ENCODE measurements around the gene SMG6.

The SMG6 gene

DNA sequence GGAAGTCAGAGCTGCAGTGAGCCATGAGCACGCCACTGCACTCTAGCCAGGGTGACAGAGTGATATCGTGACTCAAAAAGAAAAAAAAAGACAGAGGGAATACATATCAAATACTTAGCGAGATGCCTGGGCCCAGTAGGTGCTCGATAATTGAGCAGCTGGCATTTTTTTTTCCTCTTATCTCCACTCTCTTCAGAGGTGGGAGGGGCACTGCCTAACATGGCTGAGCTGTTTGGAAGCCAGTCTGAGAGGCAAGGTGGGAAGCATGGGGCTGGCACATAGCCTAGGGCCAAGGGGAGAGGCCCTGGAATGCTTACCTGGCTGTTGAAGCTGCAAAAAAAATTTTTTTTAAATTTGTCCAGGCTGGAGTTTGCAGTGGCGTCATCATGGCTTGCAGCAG, 210.2 kb downstream of the SMG6 start:
- DNase-seq, result no peak

DNA sequence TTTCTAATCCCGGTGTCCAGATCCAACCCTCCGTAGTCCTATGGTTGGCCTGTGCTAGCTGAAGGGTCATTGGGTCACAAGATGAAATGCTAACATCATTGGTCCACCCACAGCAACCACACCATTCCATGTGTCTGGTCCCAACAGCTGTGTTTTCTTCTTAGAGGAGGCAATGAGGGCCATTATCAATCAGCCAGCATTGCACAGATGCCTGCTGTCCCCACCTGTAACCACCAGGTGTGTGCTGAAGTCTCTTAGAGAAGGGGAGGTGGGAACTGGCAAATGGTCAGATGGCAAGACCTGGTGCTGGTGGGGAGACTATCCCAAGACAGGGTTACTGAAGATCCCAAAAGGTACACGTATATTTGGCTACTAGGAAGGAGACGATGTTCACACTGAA, 211.3 kb downstream of the SMG6 start:
- DNase-seq, result no peak

DNA sequence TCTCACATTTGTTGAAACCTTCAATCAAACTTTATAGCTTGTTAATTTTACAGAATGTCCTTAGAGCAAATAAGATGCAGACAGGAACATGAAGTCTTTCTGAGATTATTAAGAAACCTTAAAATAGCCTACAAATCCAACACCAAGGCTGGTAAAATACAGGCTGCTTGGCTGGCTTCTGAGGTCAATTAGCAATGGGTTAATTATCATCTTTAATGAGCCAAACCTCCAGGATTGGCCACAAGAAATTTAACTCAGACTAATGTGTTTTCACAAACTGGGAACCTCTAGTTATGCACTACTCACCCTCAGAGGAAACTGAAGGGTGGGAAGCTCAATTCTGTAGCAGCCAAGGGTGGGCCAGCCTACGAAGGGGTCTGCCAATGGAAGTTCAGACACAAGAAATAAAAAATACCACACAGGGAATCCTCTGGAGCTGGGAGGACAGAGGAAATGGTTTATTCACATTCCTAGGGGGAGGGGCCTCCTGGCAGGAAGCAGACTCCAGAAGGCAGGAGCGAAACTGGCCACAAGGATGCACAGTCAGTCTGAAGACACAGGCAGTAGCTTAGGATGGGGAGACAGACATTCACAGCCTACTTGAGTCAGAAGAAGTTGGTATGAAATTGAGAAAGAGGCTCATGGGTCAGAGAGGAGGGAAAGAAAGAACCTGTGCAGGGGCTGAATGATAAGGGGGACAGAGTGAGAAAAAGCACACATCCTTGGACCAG, 212.6 kb downstream of the SMG6 start:
- DNase-seq, result no peak

DNA sequence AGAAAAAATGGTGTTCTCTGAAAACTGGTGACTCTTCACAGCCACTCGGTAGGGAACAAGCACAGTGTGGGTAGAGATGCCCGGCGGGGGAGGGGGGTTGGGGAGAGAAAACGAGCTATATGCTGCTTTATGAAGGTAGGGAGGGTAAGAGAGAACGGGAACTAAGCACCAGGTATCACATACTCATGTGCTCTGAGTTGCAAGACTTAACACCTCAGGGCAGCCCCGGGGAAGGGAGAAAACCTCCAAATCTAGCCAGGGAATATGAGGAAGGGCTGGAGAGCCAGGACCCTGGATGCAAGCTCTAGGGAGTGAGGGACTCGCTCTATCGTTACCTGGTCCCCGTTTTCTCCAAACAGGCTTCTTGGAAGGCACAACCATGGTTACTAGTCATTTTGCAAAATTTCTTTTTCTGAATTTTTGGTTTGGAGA, 213.4 kb downstream of the SMG6 start:
- no peak for DNase-seq

DNA sequence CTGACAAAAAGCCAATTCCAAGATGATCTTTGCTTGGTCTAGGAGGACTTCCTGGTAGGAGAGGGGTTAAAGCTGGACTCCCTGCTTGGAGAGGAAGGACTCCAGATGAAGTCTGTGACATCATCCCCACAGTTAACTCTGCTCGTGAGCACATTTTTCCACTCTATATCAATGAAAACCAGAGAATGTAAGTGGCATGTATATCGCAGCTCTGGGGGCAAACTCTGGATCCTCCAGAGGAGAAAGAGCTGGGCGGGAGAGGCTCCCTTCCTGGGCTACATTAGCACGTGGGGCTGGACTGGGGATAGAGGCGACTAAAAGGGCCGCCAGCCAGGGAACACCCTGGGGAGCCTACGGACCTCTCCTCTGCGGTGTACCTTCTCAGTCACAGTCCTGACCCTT, 214.6 kb downstream of the SMG6 start:
- DNase-seq, result no peak

DNA sequence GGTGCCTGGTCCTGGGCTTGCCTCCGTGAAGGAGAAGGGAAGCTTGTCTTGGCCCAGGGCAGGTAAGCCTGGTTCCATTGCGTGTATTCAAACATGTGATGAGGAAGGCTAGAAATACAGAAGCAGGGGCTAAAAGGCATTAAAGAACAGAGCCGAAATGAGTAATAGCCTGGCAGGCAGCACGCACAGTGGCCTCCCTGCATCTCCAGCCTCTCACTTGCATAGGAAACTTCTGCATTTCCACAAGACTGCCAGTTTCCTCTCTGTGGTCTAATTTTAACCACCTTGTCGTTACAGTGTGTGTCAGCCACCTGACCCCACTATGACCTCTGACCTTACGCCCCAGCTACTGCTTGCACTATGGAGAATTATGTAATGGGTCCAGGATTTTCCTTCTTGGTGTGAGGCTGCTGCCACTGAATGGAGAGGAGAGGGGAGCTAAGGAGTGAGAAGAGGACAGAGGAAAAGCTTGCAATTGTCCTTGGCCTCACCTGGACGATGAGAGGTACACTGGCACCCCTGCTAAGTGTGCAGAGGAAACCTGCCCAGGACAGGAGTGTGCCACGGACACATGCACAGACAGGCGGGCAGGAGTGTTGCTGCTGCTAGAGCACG, 215.9 kb downstream of the SMG6 start:
- DNase-seq, result peak; percentile 55

DNA sequence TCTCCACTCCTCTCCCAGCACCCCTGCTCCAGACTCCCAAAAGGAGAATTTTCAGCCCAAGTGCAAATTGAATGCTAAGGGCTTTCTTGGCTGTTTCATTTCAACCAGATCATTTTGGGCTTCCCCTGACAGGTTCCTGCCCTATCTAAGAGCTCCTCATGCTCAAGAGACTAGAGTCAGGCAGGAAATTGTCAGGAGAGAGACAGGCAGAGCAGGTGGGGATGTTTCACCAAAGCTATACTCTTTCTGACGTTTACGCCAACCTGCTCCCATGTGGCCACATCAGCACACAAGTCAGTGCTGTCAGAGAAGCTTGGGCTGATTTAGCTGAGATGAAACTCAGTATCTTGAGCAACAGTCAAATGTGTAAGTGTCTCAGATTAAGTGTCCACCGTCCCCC, 217.3 kb downstream of the SMG6 start:
- no peak for DNase-seq

DNA sequence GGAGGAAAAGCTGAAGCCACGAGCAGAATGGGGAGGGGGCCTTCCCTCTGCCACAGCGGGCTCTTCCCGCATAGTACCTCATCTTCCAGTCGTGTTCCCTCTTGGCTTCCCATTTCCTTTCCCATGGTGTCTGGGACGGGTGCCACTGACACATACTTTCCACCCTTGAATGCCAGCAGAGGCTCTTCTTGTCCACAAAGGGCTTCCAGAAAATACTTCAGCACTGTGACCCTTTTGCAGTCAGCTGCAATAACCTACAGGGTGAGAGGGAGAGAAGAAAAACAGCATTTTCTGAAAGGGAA, 218.0 kb downstream of the SMG6 start:
- no peak for DNase-seq

DNA sequence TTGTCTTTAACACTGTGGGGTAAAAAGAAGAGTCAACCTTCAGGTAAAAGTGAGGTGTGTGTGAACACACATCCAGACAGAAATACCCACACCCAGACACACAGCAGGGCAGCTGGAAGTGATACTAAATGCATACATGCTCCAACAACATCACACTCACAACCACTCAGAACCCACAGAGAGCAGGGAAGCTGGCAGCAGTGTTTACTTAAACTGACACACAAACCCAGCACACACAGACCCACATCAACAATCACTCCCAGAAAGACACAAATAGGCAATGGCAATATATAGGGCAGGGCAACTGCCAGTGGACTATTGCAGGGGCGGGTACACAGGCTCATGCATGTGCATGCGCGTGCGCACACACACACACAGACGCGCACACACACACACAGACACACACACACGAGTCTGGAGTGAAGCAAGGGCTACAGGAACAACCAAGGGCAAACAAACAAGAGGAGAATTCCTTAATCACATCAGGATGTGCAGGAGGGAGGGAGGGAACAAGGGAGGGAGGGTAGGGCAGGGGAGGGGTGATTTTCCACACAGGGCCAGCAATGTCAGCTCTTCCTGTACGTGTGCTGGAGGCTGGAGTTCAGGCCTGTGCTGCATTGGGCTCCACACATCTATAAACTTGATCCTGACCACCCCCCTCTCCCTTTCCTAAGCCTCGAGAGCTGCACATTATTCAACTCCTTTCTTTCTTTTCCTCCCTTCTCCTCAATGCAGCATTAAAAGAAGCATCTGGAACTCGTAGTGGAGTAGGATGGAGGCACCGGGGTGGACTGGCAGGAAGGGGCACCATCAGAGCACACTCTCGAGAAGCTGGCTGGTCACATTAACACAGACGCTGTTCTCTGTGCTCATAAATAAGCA, 218.6 kb downstream of the SMG6 start:
- DNase-seq, result no peak

DNA sequence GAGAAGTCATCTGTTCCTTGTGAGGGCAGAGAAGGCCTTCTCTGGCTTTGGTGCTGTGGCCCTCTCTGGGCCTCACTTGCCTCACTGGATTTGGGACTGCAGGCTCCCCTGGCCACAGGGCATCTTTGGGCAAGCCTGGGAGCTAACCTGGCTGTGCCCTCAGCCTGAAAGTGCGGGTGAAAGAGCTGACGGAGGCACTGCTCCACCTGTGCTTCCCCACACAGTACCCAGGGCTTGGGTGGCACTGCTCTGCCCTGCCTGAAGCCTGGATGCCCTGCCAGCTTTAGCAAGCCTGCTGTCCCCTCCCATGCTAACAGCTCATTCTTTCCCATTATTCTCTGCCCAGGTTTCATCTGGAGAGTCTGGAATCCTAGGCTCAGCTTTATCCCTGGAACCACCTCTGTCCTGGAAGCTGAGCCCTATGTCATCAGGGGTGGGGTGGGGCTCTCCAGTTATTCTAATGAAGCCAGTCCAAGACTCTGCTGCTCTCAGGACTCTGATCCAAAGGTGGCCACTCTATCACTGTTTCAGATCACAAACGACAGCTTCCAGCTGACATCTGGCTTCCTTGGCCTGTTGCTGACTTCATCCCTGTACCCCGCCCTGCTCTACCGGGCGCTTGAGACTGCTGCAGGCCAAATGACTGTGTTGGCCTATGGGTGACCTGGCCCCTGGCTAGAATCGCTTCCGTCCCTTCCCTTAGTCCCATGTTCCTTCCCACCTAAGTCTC, 219.4 kb downstream of the SMG6 start:
- DNase-seq, result no peak

DNA sequence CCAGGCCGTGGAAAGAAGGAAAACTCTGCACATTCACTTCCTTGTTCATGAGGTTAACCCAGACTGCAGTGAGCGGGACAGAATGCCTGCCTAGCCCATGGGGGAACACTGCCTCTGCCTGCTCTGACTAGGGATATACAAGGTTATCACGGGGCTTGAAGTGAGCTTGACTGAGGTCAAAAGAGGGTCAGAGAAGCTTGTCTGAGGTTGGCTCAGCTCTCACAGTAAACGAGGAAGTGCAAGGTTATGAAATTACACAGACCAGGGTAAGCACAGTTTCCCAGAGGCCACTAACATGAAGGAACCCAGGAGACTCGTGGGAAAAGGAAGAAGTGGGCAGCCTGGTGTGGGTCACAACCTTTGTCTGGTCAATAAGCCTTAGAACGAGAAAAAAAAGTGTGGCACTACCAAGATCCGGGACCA, 220.0 kb downstream of the SMG6 start:
- peak; percentile 7 for DNase-seq

DNA sequence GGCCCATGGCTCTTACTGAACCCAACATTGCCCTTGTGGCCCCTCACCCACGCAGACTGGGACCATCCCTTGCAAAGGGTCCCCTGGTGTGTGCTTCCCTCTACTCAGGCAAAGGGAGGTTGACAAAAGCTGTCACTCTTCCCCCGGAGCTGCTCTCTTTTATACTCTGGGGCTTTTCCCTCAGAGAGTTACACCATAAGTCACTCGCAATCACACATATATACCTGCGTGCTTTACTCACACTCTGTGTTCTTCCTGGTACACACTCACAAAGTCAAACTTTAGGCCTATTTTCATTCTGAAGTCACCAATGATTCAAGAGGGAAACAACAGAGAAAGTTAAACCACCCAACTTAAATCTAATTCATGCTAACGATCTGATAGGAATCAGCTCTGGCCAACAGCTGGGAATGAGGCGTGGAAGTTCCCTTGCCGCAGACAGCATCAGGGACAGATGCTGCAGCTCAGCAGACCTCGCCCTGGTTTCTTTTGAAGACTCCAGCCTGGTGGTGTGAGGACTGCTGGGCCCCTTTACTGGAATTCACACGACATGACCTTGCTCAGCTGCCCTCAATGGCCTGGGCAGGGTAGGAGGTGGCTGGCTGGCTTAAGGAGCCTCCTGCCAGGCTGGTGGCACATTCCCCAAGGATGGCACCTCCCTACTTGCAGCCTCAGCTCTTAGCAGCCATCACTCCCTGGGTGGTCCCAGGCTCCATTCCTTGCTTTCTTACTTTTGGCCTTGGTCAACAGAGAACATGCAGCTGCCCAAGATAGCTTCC, 221.4 kb downstream of the SMG6 start:
- no peak for DNase-seq

DNA sequence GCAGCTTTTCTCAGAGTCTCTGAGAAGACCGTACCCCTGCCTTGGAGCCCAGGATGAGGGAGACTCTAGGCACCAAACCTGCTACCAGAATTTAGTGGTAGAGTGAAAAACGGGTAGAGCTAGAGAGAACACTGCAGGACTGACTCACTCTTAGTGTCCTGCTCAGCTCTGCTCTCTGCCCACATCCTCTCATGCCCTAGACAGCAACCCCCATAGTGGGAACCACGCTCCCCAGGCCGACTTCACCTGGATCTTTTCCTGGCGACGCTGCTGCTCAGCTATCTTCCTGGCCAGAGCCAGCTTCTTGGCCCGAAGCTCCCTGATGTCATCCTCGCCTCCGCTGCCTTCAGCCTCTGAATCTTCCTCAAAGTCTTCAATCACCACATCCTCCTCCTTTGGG, 222.0 kb downstream of the SMG6 start:
- no peak for DNase-seq

DNA sequence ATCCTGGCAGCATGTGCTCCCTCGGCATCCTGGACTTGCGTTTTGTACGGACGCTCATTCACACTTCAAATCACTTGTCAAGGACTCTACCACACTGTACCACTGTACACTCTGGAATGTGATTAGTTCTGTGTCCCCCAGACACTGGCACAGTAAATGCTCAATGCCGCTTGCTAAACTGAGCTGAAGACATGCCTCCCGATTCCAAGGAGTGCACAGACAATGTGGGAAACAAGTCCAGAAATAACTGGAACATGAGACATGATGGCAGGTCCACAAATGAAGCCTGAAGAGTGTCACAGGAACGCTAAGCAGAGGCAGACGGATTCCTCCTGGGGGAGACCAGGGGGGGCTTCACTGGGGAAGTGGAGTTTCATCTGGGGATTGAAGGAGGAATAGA, 226.5 kb downstream of the SMG6 start:
- DNase-seq, result no peak

DNA sequence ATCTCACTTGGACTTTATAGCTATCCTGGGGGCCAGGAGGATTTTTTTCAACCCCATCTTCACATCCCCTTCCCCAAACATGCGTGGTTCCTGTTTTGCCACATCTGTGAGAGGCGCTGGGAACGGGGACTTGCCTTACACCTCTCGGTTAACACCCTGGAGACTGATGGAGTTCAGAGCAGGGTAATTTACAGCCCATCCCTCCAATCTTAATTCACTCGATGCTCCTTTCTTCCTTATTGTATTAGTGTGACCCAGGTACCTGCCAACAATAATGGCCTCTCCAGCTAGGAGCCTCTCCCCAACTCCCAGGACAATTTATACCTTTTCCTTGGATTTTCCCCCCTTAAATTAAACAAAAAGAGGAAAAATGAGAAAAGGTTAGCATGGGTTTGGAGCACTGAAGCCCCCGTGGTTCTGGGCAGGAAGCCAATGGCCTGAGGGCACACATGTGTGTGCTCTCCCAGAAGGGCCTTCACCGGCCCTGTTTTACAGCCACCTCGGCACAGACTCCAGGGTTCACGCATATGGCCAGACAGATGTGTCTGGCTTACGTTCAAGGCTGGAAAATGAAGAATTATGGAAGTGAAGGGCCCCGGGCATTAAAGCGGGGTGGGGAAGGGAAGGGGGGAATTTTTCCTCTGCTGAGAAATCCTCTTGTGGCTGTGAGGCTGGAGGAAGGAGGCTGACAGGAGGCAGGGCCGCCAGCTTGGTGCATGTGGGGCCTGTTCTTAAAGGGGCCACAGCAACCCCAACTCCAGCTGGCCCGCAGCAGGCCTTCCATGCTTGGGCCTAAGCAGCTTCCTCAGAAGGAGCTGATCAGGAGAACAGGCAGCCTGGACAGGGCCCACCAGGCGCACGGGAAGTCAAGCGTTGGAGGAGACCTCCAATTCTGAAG, 227.2 kb downstream of the SMG6 start:
- DNase-seq, result no peak

DNA sequence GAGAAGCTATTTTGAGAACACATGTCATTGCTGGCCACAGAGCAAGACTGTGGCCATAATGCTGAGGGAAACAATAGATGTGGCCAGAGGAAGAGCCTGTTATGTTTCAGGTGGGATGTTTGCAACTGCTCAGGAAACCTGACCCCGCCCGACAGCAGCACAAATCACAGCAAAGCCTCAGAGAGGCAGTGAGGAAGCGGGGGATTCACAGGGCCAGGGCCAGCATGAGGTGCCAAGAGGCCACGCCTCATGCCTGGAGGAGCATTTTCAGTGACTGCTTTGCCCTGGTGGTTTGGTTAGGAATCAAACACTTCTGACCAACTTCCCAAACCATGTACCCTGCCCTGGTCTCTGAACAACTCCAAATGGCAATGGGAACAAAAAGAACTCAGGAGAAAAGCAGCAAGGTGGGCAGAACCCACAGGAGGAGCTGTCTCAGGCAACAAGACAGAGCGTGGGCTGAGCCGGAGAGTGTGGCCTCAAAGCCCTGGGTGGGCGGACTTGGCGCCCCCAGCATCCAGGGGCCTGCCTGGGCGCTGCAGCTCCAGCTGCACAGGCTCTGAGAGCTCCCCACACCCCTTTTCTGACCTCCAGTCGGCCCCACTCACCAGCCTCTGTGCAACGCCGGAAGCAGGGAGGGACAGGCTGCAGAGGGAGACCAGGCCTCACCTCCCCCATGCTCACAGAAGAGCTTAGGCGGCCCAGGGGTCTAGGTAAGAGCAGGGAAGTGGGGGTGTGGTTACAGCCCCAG, 228.1 kb downstream of the SMG6 start:
- DNase-seq, result no peak

DNA sequence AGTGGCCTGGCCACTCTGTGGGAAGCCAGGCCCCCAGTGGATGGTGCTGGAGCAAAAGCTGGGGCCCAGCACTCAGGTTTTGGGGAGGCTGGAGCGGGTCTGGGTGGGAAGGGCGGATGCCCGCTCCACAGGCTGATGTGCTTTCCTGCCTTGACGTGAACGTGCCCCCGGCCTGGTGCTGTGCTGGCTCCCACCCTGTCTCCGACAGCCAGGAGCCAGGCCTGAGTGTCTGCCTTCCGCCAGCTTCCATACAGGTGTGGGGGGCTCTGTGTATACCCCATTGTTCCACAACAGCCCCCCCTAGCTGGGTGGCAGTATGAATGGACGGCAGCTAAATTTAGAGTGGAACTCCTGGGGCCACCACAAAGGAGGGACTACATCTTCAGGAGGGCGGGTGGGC, 228.7 kb downstream of the SMG6 start:
- DNase-seq, result no peak

DNA sequence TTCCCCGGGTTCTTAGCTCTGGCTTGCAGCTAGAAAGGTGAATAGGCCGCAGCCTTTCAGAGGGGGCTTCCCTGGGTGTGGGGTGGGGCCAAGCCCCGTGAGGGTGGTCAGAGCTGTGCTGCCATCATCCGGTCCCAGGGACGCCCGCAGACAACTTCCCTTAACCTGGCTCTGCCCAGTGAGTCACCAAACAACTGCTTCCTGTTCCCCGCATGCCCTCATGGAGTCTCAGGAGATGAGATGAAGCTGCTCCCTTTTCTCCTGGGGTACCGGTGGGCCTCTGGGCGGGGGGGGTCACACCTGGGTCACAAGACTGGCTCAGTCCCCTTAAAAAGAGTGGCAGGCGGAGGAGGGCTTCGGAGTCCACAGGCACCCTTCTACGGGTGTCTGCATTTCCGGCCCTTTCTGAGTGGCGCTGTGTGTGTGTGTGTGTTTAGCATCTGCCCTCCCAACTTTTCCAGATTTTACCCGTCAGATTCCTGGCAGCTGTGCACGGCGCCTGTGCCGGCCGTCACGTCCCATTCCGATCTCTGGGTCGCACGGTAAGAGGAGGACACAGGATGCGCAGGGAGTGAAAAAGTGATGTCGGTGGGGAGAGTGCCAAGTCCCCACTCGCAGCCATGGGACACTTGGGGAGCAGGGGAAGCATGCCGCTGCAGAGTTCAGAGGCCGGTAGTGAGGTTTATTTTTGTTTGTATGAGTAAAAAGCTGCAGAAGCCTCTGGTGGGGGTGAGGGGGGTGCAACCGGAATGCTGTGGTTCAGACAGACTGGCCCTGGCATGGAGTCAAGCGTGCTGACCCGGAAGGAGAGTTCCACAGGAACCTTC, 231.9 kb downstream of the SMG6 start:
- DNase-seq, result no peak

DNA sequence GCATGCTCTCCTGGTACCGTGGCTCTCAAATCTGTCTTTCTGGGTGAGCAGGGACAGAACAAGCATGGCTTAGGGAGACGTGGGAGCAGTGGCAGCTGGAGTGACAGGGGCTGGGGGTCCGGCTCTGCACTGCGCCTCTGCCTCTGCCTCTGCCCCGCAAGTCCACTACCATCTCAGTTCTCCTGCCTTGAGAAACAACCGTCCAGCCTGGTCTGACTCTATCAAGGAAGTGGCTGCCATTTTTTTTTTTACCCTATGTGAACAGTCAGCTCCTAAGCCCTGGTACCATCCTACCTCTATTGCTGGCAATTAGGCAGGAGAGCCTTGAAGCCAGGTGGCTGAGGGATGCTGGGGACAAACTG, 232.6 kb downstream of the SMG6 start:
- DNase-seq, result no peak
